ENCODE data around the gene EDIL3.
"Not testable (repeated sequence)": the region's sequence is repeated elsewhere in the genome, so short reads cannot be mapped to it uniquely, and the experiment has no call there.

EDIL3 gene

GRCh38 chr5:84045964-84046363, 338.7 kb downstream of the EDIL3 start:
- Histone ChIP-seq H3K27me3 (replicated peaks; ENCODE audit: control insufficient read depth, insufficient read depth, low read length) (no peaks in the 10 kb centered on the region), H3K4me3 (ENCODE audit: low read length) (no peak overlapping the region), H3K4me1 (ENCODE audit: control insufficient read depth, insufficient read depth, low read length) (no peaks in the 10 kb centered on the region), H3K9ac (ENCODE audit: low read length) (no peak overlapping the region), H3K9me3 (ENCODE audit: control insufficient read depth, low read length) (no peaks in the 10 kb centered on the region), H3K36me3 (ENCODE audit: control insufficient read depth, insufficient read depth, low read length, severe bottlenecking) (no peaks in the 10 kb centered on the region)
- DNase-seq (ENCODE audit: low read depth): no peak

DNA sequence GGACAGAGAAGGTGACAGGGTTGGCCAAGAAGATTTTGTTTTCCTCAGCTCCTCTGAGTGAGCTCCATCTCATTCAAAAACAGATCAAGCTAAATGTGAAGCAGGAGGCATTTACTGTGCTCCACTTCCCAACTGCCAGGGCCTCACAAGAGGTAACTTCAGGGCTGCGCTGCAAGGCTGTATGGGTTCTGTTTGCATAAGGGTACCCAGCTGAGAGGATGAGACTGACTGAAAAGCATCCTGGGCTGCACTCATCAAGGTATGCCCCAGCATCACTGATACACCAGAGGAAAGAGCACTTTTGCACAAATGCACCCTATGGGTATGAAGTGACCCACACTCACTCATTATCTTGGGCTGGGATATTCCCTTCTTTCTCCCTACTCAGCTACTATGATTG, 347.8 kb downstream of the EDIL3 start:
- DNase-seq (ENCODE audit: low read depth): no peak
- no peak overlapping the region for H3K4me3 ChIP-seq (ENCODE audit: low read length)
- H3K9me3 ChIP-seq (ENCODE audit: control insufficient read depth, low read length): no peaks in the 10 kb centered on the region
- H3K9ac ChIP-seq (ENCODE audit: low read length): no peak overlapping the region
- H3K4me1 ChIP-seq (ENCODE audit: control insufficient read depth, insufficient read depth, low read length): peaks cover 6% of the 10 kb centered on the region
- H3K36me3 ChIP-seq (ENCODE audit: control insufficient read depth, insufficient read depth, low read length, severe bottlenecking): no peaks in the 10 kb centered on the region
- no peaks in the 10 kb centered on the region for H3K27me3 ChIP-seq (replicated peaks; ENCODE audit: control insufficient read depth, insufficient read depth, low read length)

DNA sequence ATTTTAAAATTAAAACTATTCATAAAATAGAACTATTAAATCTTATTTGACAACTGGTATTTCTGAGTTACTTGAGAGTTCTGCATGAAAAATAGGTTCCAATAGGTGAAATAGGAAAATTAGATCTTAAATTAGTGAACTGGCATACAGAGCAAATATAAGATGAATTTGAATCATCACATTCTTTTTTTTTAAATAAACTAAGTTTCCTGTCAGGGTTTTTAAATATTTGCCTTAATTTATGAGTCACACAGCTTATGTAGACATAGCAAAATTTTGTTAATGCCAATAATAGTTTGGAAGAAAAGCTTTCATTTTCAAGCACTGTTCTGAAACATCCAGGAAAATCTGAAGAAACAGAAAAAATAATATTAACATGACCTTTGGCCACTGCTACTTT, 352.4 kb downstream of the EDIL3 start:
- Histone ChIP-seq H3K9me3 (ENCODE audit: control insufficient read depth, low read length) (no peaks in the 10 kb centered on the region), H3K27me3 (replicated peaks; ENCODE audit: control insufficient read depth, insufficient read depth, low read length) (no peaks in the 10 kb centered on the region), H3K9ac (ENCODE audit: low read length) (no peak overlapping the region), H3K4me1 (ENCODE audit: control insufficient read depth, insufficient read depth, low read length) (peaks cover 12% of the 10 kb centered on the region), H3K4me3 (ENCODE audit: low read length) (no peak overlapping the region), H3K36me3 (ENCODE audit: control insufficient read depth, insufficient read depth, low read length, severe bottlenecking) (no peaks in the 10 kb centered on the region)
- peak; percentile 59 for DNase-seq (ENCODE audit: low read depth)

- Histone ChIP-seq H3K27me3 (replicated peaks; ENCODE audit: control insufficient read depth, insufficient read depth, low read length) (no peaks in the 10 kb centered on the region), H3K9ac (ENCODE audit: low read length) (no peak overlapping the region), H3K36me3 (ENCODE audit: control insufficient read depth, insufficient read depth, low read length, severe bottlenecking) (no peaks in the 10 kb centered on the region), H3K4me1 (ENCODE audit: control insufficient read depth, insufficient read depth, low read length) (peaks cover 12% of the 10 kb centered on the region), H3K9me3 (ENCODE audit: control insufficient read depth, low read length) (no peaks in the 10 kb centered on the region), H3K4me3 (ENCODE audit: low read length) (no peak overlapping the region)
- peak; percentile 32 for DNase-seq (ENCODE audit: low read depth)
Measured at GRCh38 chr5:84028093-84028492, 356.6 kb downstream of the EDIL3 start.

GRCh38 chr5:84018521-84018920, 366.2 kb downstream of the EDIL3 start:
- not testable (repeated sequence) for H3K27me3 ChIP-seq (replicated peaks; ENCODE audit: control insufficient read depth, insufficient read depth, low read length); H3K4me3 ChIP-seq (ENCODE audit: low read length); H3K9ac ChIP-seq (ENCODE audit: low read length); H3K36me3 ChIP-seq (ENCODE audit: control insufficient read depth, insufficient read depth, low read length, severe bottlenecking); H3K9me3 ChIP-seq (ENCODE audit: control insufficient read depth, low read length); DNase-seq (ENCODE audit: low read depth); H3K4me1 ChIP-seq (ENCODE audit: control insufficient read depth, insufficient read depth, low read length)

DNA sequence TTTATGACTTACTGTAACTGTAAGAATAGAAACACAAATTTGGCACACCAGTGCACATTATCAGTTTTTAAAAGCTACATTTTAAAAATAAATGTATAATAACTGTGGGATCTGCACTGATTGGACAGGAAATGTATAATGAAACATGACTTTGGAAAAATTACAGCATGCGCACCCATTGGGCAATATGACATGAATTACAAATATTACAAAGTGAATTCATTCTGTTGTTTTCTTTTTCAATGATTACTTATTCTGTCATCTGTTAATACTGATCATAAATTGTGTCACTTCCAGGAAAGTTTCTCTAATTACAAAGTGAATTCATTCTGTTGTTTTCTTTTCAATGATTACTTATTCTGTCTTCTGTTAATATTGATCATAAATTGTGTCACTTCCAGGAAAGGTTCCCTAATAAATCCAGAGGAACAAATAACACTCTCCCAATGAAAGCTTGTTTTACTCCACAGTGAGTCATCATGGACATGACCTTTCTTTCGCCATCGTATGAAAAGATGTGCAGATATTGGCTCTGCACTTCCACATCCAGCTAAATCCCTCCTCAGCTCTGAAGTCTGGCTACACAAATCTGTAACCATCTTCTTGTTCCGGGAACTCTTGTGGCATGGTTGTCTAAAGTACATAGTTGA, 367.0 kb downstream of the EDIL3 start:
- Histone ChIP-seq H3K9ac (ENCODE audit: low read length) (no peak overlapping the region), H3K4me3 (ENCODE audit: low read length) (no peak overlapping the region), H3K27me3 (replicated peaks; ENCODE audit: control insufficient read depth, insufficient read depth, low read length) (no peaks in the 10 kb centered on the region), H3K36me3 (ENCODE audit: control insufficient read depth, insufficient read depth, low read length, severe bottlenecking) (no peaks in the 10 kb centered on the region), H3K4me1 (ENCODE audit: control insufficient read depth, insufficient read depth, low read length) (no peaks in the 10 kb centered on the region), H3K9me3 (ENCODE audit: control insufficient read depth, low read length) (no peaks in the 10 kb centered on the region)
- no peak for DNase-seq (ENCODE audit: low read depth)

GRCh38 chr5:84016085-84016484, 368.6 kb downstream of the EDIL3 start:
- H3K27me3 ChIP-seq (replicated peaks; ENCODE audit: control insufficient read depth, insufficient read depth, low read length): no peaks in the 10 kb centered on the region
- H3K9me3 ChIP-seq (ENCODE audit: control insufficient read depth, low read length): no peaks in the 10 kb centered on the region
- H3K9ac ChIP-seq (ENCODE audit: low read length): no peak overlapping the region
- DNase-seq (ENCODE audit: low read depth): peak; percentile 42
- no peaks in the 10 kb centered on the region for H3K36me3 ChIP-seq (ENCODE audit: control insufficient read depth, insufficient read depth, low read length, severe bottlenecking)
- no peak overlapping the region for H3K4me3 ChIP-seq (ENCODE audit: low read length)
- no peaks in the 10 kb centered on the region for H3K4me1 ChIP-seq (ENCODE audit: control insufficient read depth, insufficient read depth, low read length)

DNA sequence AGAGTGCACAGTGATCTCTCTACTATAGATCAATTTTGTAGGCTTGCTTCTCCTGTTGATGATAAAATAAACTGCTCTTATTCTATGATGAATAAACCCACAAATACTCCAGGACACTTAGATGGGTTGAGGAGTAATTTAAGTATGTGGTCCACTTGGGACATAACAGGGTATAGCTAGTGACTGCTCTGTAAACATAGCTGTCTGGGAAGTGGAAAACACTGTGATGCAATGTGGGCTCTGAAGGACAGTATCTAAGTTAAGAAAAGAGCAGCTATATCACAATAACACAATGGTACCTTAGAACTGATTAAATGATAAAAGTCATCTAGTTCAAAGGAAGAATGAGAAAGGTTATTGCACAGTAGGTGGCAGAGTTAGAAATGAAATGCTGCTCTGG, 369.7 kb downstream of the EDIL3 start:
- H3K27me3 ChIP-seq (replicated peaks; ENCODE audit: control insufficient read depth, insufficient read depth, low read length): no peaks in the 10 kb centered on the region
- H3K9me3 ChIP-seq (ENCODE audit: control insufficient read depth, low read length): no peaks in the 10 kb centered on the region
- no peak overlapping the region for H3K4me3 ChIP-seq (ENCODE audit: low read length)
- no peaks in the 10 kb centered on the region for H3K4me1 ChIP-seq (ENCODE audit: control insufficient read depth, insufficient read depth, low read length)
- no peaks in the 10 kb centered on the region for H3K36me3 ChIP-seq (ENCODE audit: control insufficient read depth, insufficient read depth, low read length, severe bottlenecking)
- H3K9ac ChIP-seq (ENCODE audit: low read length): no peak overlapping the region
- DNase-seq (ENCODE audit: low read depth): peak; percentile 57

GRCh38 chr5:83993803-83994202, 390.9 kb downstream of the EDIL3 start:
- DNase-seq (ENCODE audit: low read depth): peak; percentile 19
- H3K9me3 ChIP-seq (ENCODE audit: control insufficient read depth, low read length): no peaks in the 10 kb centered on the region
- H3K27me3 ChIP-seq (replicated peaks; ENCODE audit: control insufficient read depth, insufficient read depth, low read length): no peaks in the 10 kb centered on the region
- H3K4me3 ChIP-seq (ENCODE audit: low read length): no peak overlapping the region
- no peaks in the 10 kb centered on the region for H3K4me1 ChIP-seq (ENCODE audit: control insufficient read depth, insufficient read depth, low read length)
- no peaks in the 10 kb centered on the region for H3K36me3 ChIP-seq (ENCODE audit: control insufficient read depth, insufficient read depth, low read length, severe bottlenecking)
- H3K9ac ChIP-seq (ENCODE audit: low read length): no peak overlapping the region

DNA sequence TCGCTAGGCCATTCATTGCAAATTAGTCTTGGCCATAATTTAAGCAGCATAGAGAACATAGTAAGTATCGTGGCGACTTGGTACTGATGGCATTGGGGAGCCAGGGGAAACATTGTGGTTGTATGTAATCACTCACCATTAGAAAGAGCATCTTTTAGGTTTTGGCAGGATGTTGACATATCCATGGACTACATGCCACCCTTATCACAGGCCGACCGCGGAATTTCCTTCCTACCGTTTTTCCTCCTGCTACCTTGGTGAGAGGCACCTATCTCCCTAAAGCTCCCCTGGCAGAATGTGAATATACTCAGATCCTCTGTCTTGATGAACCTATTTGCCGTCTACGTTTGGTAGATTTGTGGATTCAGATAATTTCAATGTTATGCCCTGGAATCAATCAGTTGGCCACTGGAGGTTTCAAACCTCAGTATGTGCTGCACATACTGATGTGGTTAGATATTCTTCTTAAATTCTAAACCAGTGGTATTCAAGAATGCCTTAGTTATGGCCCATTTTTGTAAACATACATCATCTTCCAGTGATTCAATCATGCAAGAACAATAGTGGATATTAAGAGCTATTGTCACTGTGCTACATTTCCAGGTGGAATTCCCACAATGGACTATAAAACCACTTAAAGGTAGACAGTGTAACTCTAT, 393.0 kb downstream of the EDIL3 start:
- no peaks in the 10 kb centered on the region for H3K36me3 ChIP-seq (ENCODE audit: control insufficient read depth, insufficient read depth, low read length, severe bottlenecking)
- no peaks in the 10 kb centered on the region for H3K4me1 ChIP-seq (ENCODE audit: control insufficient read depth, insufficient read depth, low read length)
- peak; percentile 50 for DNase-seq (ENCODE audit: low read depth)
- no peaks in the 10 kb centered on the region for H3K9me3 ChIP-seq (ENCODE audit: control insufficient read depth, low read length)
- H3K4me3 ChIP-seq (ENCODE audit: low read length): no peak overlapping the region
- H3K9ac ChIP-seq (ENCODE audit: low read length): no peak overlapping the region
- no peaks in the 10 kb centered on the region for H3K27me3 ChIP-seq (replicated peaks; ENCODE audit: control insufficient read depth, insufficient read depth, low read length)

- Histone ChIP-seq H3K4me3 (ENCODE audit: low read length) (no peak overlapping the region), H3K27me3 (replicated peaks; ENCODE audit: control insufficient read depth, insufficient read depth, low read length) (no peaks in the 10 kb centered on the region), H3K9me3 (ENCODE audit: control insufficient read depth, low read length) (no peaks in the 10 kb centered on the region), H3K9ac (ENCODE audit: low read length) (no peak overlapping the region), H3K36me3 (ENCODE audit: control insufficient read depth, insufficient read depth, low read length, severe bottlenecking) (no peaks in the 10 kb centered on the region), H3K4me1 (ENCODE audit: control insufficient read depth, insufficient read depth, low read length) (no peaks in the 10 kb centered on the region)
- DNase-seq (ENCODE audit: low read depth): no peak
Measured at GRCh38 chr5:83988293-83988685, 396.4 kb downstream of the EDIL3 start.

Data from adipocyte (in vitro differentiated cells).